ENCODE measurements around the gene SRRM5. TPM values are rescaled to one million over a fixed set of nuclear protein-coding genes. Genes with fewer than 3 reads are reported as not detected.

The SRRM5 gene
- polyA plus RNA-seq, 1 of the 3 experiments (the other 2 are of a cell fraction), result 0.15 TPM

- H4K20me1 ChIP-seq (ENCODE audit: insufficient read depth), result no peaks in the 10 kb centered on the region
- DNase-seq, result no peak
- peaks cover 10 to 25% of the 10 kb centered on the region in 2 experiments for H3K36me3 ChIP-seq (replicated peaks in 1 of 2; ENCODE audit: control insufficient read depth in 1 of 2, insufficient read depth in 2 of 2, low read length in 1 of 2)
- no peak overlapping the region for H3K4me3 ChIP-seq (ENCODE audit: low read depth in 2 of 2, low read length in 1 of 2)
- H3F3A ChIP-seq (replicated peaks; ENCODE audit: insufficient read depth), result no peaks in the 10 kb centered on the region
- H3K27me3 ChIP-seq (ENCODE audit: insufficient read depth), result no peaks in the 10 kb centered on the region
- H3K9me2 ChIP-seq, result no peaks in the 10 kb centered on the region
- peaks cover 36% of the 10 kb centered on the region for H3K79me2 ChIP-seq (ENCODE audit: insufficient read depth)
- H3K4me2 ChIP-seq, result no peak overlapping the region
- ChIA-PET POLR2A (no interaction called here), CTCF (no interaction called here)
- H3K27ac ChIP-seq (ENCODE audit: low read depth in 2 of 2, low read length in 1 of 2), result no peak overlapping the region
- TF ChIP-seq NRF1 (IDR thresholded peaks at IDR 0.05; ENCODE audit: low read depth, low read length) (no peak), YY1 (IDR thresholded peaks at IDR 0.05; ENCODE audit: low read depth) (no peak), RFX5 (IDR thresholded peaks at IDR 0.05; ENCODE audit: low read length) (no peak), EP300 (IDR thresholded peaks at IDR 0.05; ENCODE audit: borderline replicate concordance in 1 of 2, low read depth in 1 of 2, low read length in 1 of 2) (no peak), JUND (IDR thresholded peaks at IDR 0.05) (no peak), RCOR1 (IDR thresholded peaks at IDR 0.05; ENCODE audit: low read length) (no peak), RAD21 (IDR thresholded peaks at IDR 0.05; ENCODE audit: low read length) (no peak), EZH2phosphoT487 (IDR thresholded peaks at IDR 0.05; ENCODE audit: borderline replicate concordance, low read depth) (no peak), MAX (IDR thresholded peaks at IDR 0.05; ENCODE audit: low read depth) (no peak), FOXJ3 (CRISPR knock-in tag; IDR thresholded peaks at IDR 0.05) (no peak), USF2 (IDR thresholded peaks at IDR 0.05; ENCODE audit: borderline replicate concordance, low read depth, low read length) (no peak)
- H3K9ac ChIP-seq, result no peak overlapping the region
- no peak overlapping the region for H2AFZ ChIP-seq (ENCODE audit: low read depth)
- 86% methylated on average over 6 of the region's 7 CpGs for WGBS (ENCODE audit: low lambda C conversion rate)
- no peaks in the 10 kb centered on the region for H3K4me1 ChIP-seq (ENCODE audit: control insufficient read depth in 1 of 2, insufficient read depth in 2 of 2, low read depth in 1 of 2, low read length in 1 of 2)
- no peaks in the 10 kb centered on the region for H3K9me3 ChIP-seq
Measured at GRCh38 chr19:43609872-43610271, 2.0 kb upstream of the SRRM5 start.

GRCh38 chr19:43610493-43610892, 1.4 kb upstream of the SRRM5 start:
- Histone ChIP-seq H3K4me1 (ENCODE audit: control insufficient read depth in 1 of 2, insufficient read depth in 2 of 2, low read depth in 1 of 2, low read length in 1 of 2) (no peaks in the 10 kb centered on the region), H3K79me2 (ENCODE audit: insufficient read depth) (peaks cover 43% of the 10 kb centered on the region), H4K20me1 (ENCODE audit: insufficient read depth) (no peaks in the 10 kb centered on the region), H3K36me3 (replicated peaks in 1 of 2; ENCODE audit: control insufficient read depth in 1 of 2, insufficient read depth in 2 of 2, low read length in 1 of 2) (peaks cover 10 to 25% of the 10 kb centered on the region in 2 experiments), H3K27me3 (ENCODE audit: insufficient read depth) (no peaks in the 10 kb centered on the region), H3K9me3 (no peaks in the 10 kb centered on the region), H3K4me2 (no peak overlapping the region), H3K4me3 (ENCODE audit: low read depth in 2 of 2, low read length in 1 of 2) (no peak overlapping the region), H3F3A (replicated peaks; ENCODE audit: insufficient read depth) (no peaks in the 10 kb centered on the region), H3K27ac (ENCODE audit: low read depth in 2 of 2, low read length in 1 of 2) (no peak overlapping the region), H2AFZ (ENCODE audit: low read depth) (no peak overlapping the region), H3K9me2 (no peaks in the 10 kb centered on the region), H3K9ac (no peak overlapping the region)
- CTCF ChIA-PET, result interaction anchor here (1.1 kb wide), 1 partner anchor 16 kb away, joined by 4 read pairs; no protein-coding TSS in a partner anchor
- TF ChIP-seq EZH2phosphoT487 (IDR thresholded peaks at IDR 0.05; ENCODE audit: borderline replicate concordance, low read depth), result no peak
- TF ChIP-seq PBX3 (IDR thresholded peaks at IDR 0.05), result no peak
- no peak for TF ChIP-seq RAD21 (IDR thresholded peaks at IDR 0.05; ENCODE audit: low read length)
- TF ChIP-seq FOSL2 (IDR thresholded peaks at IDR 0.05; ENCODE audit: borderline replicate concordance, low read depth), result no peak
- no peak for TF ChIP-seq IRF3 (IDR thresholded peaks at IDR 0.05; ENCODE audit: low read depth, low read length)
- TF ChIP-seq SIN3A (IDR thresholded peaks at IDR 0.05; ENCODE audit: borderline replicate concordance, low read depth, low read length), result no peak
- POLR2A ChIA-PET, result no interaction called here
- DNase-seq, result no peak
- WGBS (ENCODE audit: low lambda C conversion rate), result 81% methylated on average over 3 of the region's 3 CpGs
